Lower leg skin (tissue), 4 donors: ENCODE results near the gene PAK6. TPM values are rescaled to one million over a fixed set of nuclear protein-coding genes. Genes with fewer than 3 reads are reported as not detected.

ENCODE experiments used
- DNase-seq, 2 donors: peaks; one replicate each; pipeline ENCODE4 v3.0.0-alpha.2; 2019; ENCODE audit warnings: low spot score in 2 of 2
- H3K4me3 ChIP-seq: fragments of 200-600 bp; sonication (generic); 2 replicates; pipeline ENCODE4 v1.5.1; 2017; ENCODE audit warnings: mild to moderate bottlenecking, low read depth; ENCODE audit not compliant: poor library complexity, severe bottlenecking
- POLR2A ChIP-seq, 2 donors: fragments of 450-650 bp; IDR thresholded peaks; one replicate each; pipeline ENCODE4 v1.6.1; 2016 to 2017; ENCODE audit warnings: antibody characterized with exemption in 2 of 2, mild to moderate bottlenecking in 1 of 2, moderate library complexity in 1 of 2
- WGBS, 2 donors: methylation state at CpG; one replicate each; pipeline ENCODE4 v1.1.5; 2018; 5-methylcytosine and 5-hydroxymethylcytosine counted together
- intact Hi-C: fragments of 100-400 bp; cut with DNase I; formaldehyde crosslinking; loops from one replicate; pipeline ENCODE4 v1.15.0; 2023; ENCODE audit warnings: low total_unique reads
- total RNA-seq, 4 donors: library from RNA; depleted of rRNA; stranded (reverse); fragments of >200 nt; gene quantifications; one replicate each; pipeline ENCODE4 v1.1.0, GENCODE V29; 2016
- TF ChIP-seq, protein P1 (sequence below), 3 donors: fragments of 450-650 bp; IDR thresholded peaks; one replicate each; pipeline ENCODE4 v1.5.1; 2016; ENCODE audit warnings: antibody characterized with exemption in 3 of 3, mild to moderate bottlenecking in 3 of 3, moderate library complexity in 2 of 3

Gene PAK6
- total RNA-seq, 4 donors from 2014 or later = 48.3 to 83.9 (median 70.4) TPM

DNA sequence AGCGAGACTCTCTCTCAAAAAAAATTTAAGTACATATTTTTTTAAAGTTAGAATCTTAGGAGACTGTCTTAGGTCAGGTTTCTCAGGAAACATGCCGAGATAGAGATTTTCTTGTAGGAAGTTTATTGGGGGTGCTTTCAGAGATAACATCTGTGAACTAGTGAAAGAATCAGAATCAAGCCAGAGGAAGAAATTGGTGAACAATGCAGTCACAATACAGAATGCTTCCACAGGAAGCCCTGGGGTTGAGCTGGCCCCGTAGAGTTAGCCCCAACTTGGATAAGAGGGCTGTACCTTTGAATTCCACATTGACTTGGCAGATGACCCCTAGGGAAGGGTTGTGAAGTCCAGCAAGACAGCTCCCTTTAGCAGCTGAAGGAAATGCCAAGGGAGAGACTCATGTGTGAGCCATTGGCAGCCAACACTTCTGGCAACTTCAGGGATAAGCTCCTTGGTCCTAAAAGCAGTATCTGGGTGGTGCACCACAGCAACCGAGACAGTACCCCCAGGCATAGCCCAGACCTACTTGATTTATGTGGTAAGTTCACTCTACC is 75.9 kb downstream of the PAK6 start:
- H3K4me3 ChIP-seq = no peak overlapping the region
- no peak for DNase-seq
- 59 to 68% methylated on average over 4 of the region's 4 CpGs for WGBS, 2 donors
- TF ChIP-seq, protein P1, sequence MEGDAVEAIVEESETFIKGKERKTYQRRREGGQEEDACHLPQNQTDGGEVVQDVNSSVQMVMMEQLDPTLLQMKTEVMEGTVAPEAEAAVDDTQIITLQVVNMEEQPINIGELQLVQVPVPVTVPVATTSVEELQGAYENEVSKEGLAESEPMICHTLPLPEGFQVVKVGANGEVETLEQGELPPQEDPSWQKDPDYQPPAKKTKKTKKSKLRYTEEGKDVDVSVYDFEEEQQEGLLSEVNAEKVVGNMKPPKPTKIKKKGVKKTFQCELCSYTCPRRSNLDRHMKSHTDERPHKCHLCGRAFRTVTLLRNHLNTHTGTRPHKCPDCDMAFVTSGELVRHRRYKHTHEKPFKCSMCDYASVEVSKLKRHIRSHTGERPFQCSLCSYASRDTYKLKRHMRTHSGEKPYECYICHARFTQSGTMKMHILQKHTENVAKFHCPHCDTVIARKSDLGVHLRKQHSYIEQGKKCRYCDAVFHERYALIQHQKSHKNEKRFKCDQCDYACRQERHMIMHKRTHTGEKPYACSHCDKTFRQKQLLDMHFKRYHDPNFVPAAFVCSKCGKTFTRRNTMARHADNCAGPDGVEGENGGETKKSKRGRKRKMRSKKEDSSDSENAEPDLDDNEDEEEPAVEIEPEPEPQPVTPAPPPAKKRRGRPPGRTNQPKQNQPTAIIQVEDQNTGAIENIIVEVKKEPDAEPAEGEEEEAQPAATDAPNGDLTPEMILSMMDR (IDR thresholded peaks at IDR 0.05) = no peak
- TF ChIP-seq POLR2A (IDR thresholded peaks at IDR 0.05) = no peak
- intact Hi-C loops = no loop called here

DNA sequence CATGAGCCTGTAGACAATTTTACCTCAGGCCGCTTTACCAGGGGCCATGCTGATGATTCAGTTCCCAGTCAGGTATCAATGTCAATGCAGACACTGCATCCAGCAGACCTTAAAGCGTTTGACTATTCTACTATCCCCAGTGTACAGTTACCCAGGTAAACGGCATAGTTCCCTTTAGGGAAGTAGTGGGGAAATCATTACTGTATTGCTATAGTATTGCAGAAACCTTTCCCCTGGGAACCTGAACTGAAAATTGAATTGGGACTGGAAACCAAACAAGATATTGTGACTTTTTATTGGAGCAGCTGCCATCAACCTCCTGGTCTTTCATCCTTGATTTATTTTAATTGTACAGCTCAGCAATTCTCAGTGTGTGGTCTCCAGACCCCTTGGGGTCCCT is 78.1 kb downstream of the PAK6 start:
- no peak for DNase-seq

DNA sequence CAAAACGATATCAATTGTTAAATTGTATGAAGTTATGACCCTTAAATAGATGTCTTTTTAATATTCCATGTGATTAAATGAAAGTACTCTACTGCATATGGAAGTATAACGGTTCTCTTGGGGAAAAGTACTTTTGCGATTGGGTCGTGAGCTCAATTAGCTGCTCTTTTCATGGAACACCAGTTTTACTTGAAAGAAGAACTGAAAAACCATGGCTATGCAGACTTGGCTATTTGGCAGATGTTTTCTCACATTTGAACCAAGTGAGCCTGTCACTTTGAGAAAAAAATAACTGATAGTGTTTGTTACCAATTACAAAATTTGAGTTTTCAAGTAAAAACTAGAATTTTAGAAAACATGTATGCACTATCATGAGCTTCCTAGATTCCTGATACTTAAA is 78.7 kb downstream of the PAK6 start:
- H3K4me3 ChIP-seq = no peak overlapping the region
- intact Hi-C loops = no loop called here
- TF ChIP-seq, protein P1 (IDR thresholded peaks at IDR 0.05) = no peak
- TF ChIP-seq POLR2A (IDR thresholded peaks at IDR 0.05) = no peak
- no peak for DNase-seq
- WGBS, 2 donors = 66 to 72% methylated on average over 4 of the region's 4 CpGs

More for the DNA sequence above, 78.1 kb downstream of the PAK6 start:
- intact Hi-C loops = no loop called here
- no peak overlapping the region for H3K4me3 ChIP-seq
- WGBS, 2 donors = 91 to 96% methylated on average over 3 of the region's 3 CpGs
- TF ChIP-seq, protein P1 (IDR thresholded peaks at IDR 0.05) = no peak
- TF ChIP-seq POLR2A (IDR thresholded peaks at IDR 0.05) = no peak

DNA sequence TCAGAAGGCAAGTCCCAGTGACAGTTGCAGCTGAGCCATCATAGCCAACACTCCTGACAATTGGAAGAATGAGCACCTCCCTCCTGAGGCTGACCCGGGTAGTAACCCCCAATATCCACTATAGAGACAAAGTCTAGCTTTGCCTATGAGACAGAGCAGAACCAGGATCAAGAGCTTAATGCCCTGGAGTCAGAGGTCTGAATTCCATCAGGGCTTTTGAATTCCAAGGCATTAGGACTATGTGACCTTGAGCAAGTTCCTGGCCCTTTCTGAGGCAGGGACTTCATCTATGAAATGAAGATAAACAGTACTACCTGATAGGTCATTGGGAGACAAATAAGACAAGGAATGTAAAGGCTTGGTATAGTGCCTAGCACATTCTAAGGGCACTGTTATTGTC is 81.5 kb downstream of the PAK6 start:
- 91 to 100% methylated on average over 1 of the region's 1 CpG for WGBS, 2 donors

DNA sequence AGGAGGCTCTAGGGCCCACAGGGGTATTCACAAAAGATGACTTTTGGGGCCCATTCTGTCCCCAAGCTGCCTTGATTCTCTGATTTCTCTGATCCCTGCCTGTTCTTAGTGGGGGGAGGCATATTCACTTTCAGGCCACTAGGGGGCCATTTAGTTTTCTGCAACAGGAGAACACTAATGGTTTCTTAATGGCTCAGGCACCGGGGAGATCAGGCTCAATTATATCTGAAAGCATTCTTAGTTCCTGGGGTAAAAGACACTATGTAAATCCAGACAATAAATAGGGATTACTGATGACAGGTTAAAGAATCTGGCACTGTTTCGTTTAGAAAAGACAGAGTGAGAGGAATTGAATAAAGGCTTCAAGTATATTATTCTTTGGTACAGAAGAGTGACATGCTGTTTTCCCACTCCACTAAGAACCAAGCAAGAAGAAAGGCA is 82.1 kb downstream of the PAK6 start:
- no peak for TF ChIP-seq POLR2A (IDR thresholded peaks at IDR 0.05)
- TF ChIP-seq, protein P1 (IDR thresholded peaks at IDR 0.05) = peak in 1 of 3 donors; percentile 73
- no peak overlapping the region for H3K4me3 ChIP-seq
- intact Hi-C loops = no loop called here
- 0 to 2% methylated on average over 2 of the region's 2 CpGs for WGBS, 2 donors
- no peak for DNase-seq

More for the DNA sequence above, 81.5 kb downstream of the PAK6 start:
- H3K4me3 ChIP-seq = no peak overlapping the region
- intact Hi-C loops = no loop called here
- TF ChIP-seq, protein P1 (IDR thresholded peaks at IDR 0.05) = no peak
- TF ChIP-seq POLR2A (IDR thresholded peaks at IDR 0.05) = no peak
- no peak for DNase-seq
